Breast epithelium (tissue), 4 donors: ENCODE data around the gene SGPL1. TPM values are rescaled to one million over a fixed set of nuclear protein-coding genes. Genes with fewer than 3 reads are reported as not detected.

Source experiments
- DNase-seq, 2 donors: peaks; one replicate each; pipeline ENCODE4 v3.0.0-alpha.2; 2019; ENCODE audit warnings: low spot score in 2 of 2
- H3K27ac ChIP-seq, 2 donors: fragments of 200-600 bp; sonication (generic) in 1 of 2; one replicate each; pipeline ENCODE4 v1.5.1; 2016 to 2019; ENCODE audit warnings: mild to moderate bottlenecking in 1 of 2
- H3K27me3 ChIP-seq, 2 donors: fragments of 200-600 bp; sonication (generic) in 1 of 2; one replicate each; pipeline versions ENCODE4 v1.5.1 to v1.6.0; 2017 to 2019; ENCODE audit warnings: control low read depth in 1 of 2, mild to moderate bottlenecking in 1 of 2
- H3K36me3 ChIP-seq: fragments of 200-600 bp; one replicate; pipeline ENCODE4 v1.5.1; 2019
- H3K4me1 ChIP-seq, 2 donors: fragments of 200-600 bp; sonication (generic); one replicate each; pipeline ENCODE4 v1.5.1; 2016 to 2019; ENCODE audit warnings: control low read depth in 1 of 2
- H3K4me3 ChIP-seq, 3 donors: fragments of 200-600 bp; sonication (generic); 1 replicate in 2 of 3; 2 replicates in 1 of 3; pipeline ENCODE4 v1.5.1; 2016 to 2019; ENCODE audit warnings: mild to moderate bottlenecking in 3 of 3, moderate library complexity in 2 of 3
- H3K9me3 ChIP-seq, 2 donors: fragments of 200-600 bp; sonication (generic) in 1 of 2; one replicate each; pipeline ENCODE4 v1.5.1; 2016 to 2019; ENCODE audit warnings: control low read depth in 1 of 2
- POLR2A ChIP-seq: fragments of 450-650 bp; IDR thresholded peaks from one replicate; pipeline ENCODE4 v1.6.1; 2016; ENCODE audit warnings: antibody characterized with exemption, mild to moderate bottlenecking, moderate library complexity
- POLR2AphosphoS5 ChIP-seq, 3 donors: sonication (generic); formaldehyde crosslinking; IDR thresholded peaks; one replicate each; pipeline ENCODE4 v1.6.1; 2017; ENCODE audit warnings: antibody characterized with exemption in 3 of 3
- intact Hi-C: fragments of 100-400 bp; cut with DNase I; formaldehyde crosslinking; loops from one replicate; pipeline ENCODE4 v1.15.1; 2023; ENCODE audit warnings: low total_unique reads
- total RNA-seq, 3 donors: library from RNA; depleted of rRNA; stranded (reverse); fragments of >200 nt; gene quantifications; one replicate each; pipeline ENCODE4 v1.1.0, GENCODE V29; 2016
- TF ChIP-seq, protein P1 (sequence below), 3 donors: fragments of 450-650 bp; IDR thresholded peaks; one replicate each; pipeline ENCODE4 v1.5.1; 2016 to 2017; ENCODE audit warnings: antibody characterized with exemption in 3 of 3, mild to moderate bottlenecking in 3 of 3, moderate library complexity in 3 of 3

Gene SGPL1
- total RNA-seq, 3 donors from 2014 or later = 31.0 to 52.2 (median 36.4) TPM

DNA sequence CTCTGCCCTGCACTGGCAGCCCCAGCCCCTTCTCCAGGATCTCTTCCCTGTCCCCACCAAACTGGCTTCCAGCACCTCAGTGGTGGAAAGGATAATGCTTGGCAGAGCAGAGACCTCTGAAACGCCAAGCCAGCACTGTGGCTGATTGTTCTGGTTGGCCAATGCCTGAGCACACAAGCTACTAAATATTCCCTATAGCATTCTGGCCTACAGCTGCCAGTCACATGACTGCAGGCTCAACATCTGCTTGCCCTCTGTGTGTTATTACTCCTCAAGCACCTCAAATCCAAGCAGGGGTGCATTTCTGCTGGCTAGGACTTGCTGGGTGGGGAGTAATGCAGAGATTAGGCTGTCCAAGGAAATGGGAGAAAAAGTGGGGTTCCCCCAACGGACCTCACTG lies 36.7 kb upstream of the SGPL1 start:
- no peaks in the 10 kb centered on the region for H3K4me1 ChIP-seq
- H3K36me3 ChIP-seq = no peaks in the 10 kb centered on the region
- TF ChIP-seq POLR2AphosphoS5 (IDR thresholded peaks at IDR 0.05) = no peak
- no peak overlapping the region for H3K4me3 ChIP-seq
- H3K27ac ChIP-seq = no peak overlapping the region
- no peaks in the 10 kb centered on the region for H3K27me3 ChIP-seq
- no peaks in the 10 kb centered on the region for H3K9me3 ChIP-seq
- intact Hi-C loops = no loop called here
- DNase-seq = peak in 1 of 2 donors; percentile 6

DNA sequence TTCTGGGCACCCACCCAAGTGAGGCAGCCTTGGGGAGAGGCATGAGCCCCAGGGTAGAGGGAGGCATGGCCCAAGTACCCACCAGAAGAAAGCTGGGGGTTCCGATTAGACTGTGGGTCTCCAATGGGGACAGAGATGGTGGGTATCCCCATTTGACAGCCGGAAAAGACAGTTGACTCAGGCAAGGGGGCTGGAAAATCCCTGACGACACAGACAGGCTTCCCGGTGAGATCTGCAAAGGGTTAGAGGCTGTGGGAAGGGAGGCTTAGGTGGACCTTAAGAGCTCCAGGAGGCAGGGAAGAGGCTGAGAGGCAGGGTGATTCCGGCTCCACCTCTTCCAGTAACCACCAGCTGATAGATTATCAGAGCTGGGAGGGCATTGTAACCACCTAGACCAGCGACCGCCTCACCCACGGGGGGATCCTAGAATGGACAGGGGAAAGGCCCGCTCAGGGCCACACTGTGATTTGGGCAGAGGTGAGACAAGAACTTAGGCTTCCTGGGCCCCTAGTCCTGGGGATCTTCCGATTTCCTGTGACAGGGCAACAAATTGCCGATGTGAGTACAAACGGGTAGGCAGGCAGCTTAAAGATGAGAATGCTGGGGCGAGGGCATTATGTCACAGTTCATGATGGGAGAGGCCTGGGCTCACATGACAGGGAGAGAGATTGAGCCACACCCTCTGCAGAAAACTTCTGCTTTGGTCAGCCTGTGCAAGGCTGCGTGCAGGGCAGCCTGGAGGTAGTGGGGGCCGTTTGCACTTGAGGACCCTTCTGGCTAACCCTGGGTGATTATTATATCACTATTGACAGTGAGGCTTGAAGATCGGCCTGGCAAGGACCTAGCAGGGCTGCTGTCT lies 36.0 kb upstream of the SGPL1 start:
- intact Hi-C loops = loop anchor here (5.0 kb wide), 1 partner anchor 962 kb away; no protein-coding TSS in a partner anchor
- H3K4me3 ChIP-seq = no peak overlapping the region
- DNase-seq = no peak
- H3K27ac ChIP-seq = no peak overlapping the region
- H3K4me1 ChIP-seq = no peaks in the 10 kb centered on the region
- TF ChIP-seq, protein P1, sequence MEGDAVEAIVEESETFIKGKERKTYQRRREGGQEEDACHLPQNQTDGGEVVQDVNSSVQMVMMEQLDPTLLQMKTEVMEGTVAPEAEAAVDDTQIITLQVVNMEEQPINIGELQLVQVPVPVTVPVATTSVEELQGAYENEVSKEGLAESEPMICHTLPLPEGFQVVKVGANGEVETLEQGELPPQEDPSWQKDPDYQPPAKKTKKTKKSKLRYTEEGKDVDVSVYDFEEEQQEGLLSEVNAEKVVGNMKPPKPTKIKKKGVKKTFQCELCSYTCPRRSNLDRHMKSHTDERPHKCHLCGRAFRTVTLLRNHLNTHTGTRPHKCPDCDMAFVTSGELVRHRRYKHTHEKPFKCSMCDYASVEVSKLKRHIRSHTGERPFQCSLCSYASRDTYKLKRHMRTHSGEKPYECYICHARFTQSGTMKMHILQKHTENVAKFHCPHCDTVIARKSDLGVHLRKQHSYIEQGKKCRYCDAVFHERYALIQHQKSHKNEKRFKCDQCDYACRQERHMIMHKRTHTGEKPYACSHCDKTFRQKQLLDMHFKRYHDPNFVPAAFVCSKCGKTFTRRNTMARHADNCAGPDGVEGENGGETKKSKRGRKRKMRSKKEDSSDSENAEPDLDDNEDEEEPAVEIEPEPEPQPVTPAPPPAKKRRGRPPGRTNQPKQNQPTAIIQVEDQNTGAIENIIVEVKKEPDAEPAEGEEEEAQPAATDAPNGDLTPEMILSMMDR (IDR thresholded peaks at IDR 0.05) = no peak
- no peak for TF ChIP-seq POLR2AphosphoS5 (IDR thresholded peaks at IDR 0.05)
- no peak for TF ChIP-seq POLR2A
- no peaks in the 10 kb centered on the region for H3K9me3 ChIP-seq
- no peaks in the 10 kb centered on the region for H3K27me3 ChIP-seq
- no peaks in the 10 kb centered on the region for H3K36me3 ChIP-seq

DNA sequence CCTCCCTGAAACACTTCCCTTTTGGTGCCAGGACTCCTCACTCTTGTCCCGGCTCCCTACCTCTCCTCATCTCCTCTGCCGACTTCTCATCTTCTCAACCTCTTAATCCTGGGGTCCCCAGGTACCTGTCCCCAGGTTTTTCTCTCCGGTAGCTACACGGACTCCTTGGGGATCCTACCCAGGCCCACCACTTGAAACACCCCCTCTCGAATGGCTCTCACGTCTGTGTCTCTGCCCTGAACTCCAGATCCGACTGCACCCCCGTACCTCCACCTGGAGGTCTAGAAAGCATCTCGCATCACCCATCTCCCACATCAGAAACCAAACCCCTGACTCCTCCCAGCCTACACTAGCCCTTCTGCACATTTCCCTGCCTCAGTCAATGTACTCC lies 35.4 kb upstream of the SGPL1 start:
- intact Hi-C loops = loop anchor here (5.0 kb wide), 1 partner anchor 963 kb away; no protein-coding TSS in a partner anchor

DNA sequence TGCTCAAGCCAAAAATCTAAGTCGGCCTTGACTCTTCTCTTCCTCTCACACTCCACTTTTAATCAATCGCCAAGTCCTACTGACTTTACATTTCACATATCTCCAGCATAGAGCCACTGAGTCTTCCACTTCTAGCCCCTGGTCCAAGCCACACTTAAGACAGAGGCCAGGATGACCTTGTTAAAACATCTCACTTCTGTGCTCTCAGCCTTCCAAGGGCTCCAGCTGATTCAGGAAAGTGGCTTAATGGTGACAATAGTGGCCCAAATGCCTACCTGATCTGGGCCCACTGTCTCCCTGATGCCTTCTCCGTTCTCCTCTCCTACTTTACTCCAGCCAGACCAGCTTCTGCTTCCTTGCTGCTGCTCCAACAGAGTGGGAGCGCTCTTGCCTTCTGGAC lies 35.0 kb upstream of the SGPL1 start:
- DNase-seq = no peak
- intact Hi-C loops = loop anchor here (5.0 kb wide), 1 partner anchor 963 kb away; no protein-coding TSS in a partner anchor
- no peak overlapping the region for H3K4me3 ChIP-seq
- H3K4me1 ChIP-seq = no peaks in the 10 kb centered on the region
- no peaks in the 10 kb centered on the region for H3K9me3 ChIP-seq
- peaks cover 0 to 4% of the 10 kb centered on the region in 2 donors for H3K27me3 ChIP-seq
- no peaks in the 10 kb centered on the region for H3K36me3 ChIP-seq
- no peak overlapping the region for H3K27ac ChIP-seq
- TF ChIP-seq POLR2A (no peak), POLR2AphosphoS5 (IDR thresholded peaks at IDR 0.05) (no peak)
- TF ChIP-seq, protein P1 (IDR thresholded peaks at IDR 0.05) = no peak

More for the DNA sequence above, 35.4 kb upstream of the SGPL1 start:
- no peaks in the 10 kb centered on the region for H3K36me3 ChIP-seq
- no peaks in the 10 kb centered on the region for H3K9me3 ChIP-seq
- H3K4me1 ChIP-seq = no peaks in the 10 kb centered on the region
- H3K27ac ChIP-seq = no peak overlapping the region
- TF ChIP-seq, protein P1 (IDR thresholded peaks at IDR 0.05) = no peak
- TF ChIP-seq POLR2AphosphoS5 (IDR thresholded peaks at IDR 0.05) = no peak
- no peak for TF ChIP-seq POLR2A
- DNase-seq = peak in 1 of 2 donors; percentile 10
- H3K4me3 ChIP-seq = no peak overlapping the region
- peaks cover 0 to 3% of the 10 kb centered on the region in 2 donors for H3K27me3 ChIP-seq

DNA sequence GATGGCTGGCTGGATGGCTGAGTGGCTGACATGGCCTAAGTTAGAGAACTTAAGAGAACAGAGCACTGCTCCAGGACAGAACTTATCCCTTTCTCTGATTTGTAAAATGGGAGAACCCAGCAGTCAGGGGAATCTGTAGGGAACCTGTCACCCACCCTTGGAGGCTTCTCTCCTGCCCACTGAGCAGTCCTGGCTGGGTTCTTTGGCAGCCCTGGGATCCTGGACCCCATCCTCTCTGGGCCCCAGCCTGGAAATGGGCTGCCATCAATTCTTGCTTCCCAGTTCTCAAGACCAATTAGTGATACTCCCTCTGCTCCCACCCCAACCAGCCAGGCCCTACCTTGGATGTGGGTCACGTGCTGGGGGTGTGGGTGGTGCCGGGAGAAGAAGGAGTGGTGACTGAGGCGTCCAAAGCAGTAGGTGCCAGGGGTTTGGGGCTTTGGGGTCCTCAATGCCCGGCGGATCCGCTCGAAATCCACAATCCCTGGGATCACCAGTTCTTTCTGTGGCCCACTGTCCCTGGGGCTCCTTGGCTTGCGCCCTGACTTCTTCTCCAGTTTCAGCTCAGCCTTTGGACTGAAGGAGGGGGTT lies 34.2 kb upstream of the SGPL1 start:
- H3K9me3 ChIP-seq = no peaks in the 10 kb centered on the region
- no peak overlapping the region for H3K27ac ChIP-seq
- DNase-seq = peak in 1 of 2 donors; percentile 13
- TF ChIP-seq, protein P1 (IDR thresholded peaks at IDR 0.05) = no peak
- TF ChIP-seq POLR2A (no peak), POLR2AphosphoS5 (IDR thresholded peaks at IDR 0.05) (no peak)
- H3K27me3 ChIP-seq = peaks cover 0 to 4% of the 10 kb centered on the region in 2 donors
- no peak overlapping the region for H3K4me3 ChIP-seq
- intact Hi-C loops = loop anchor here (5.0 kb wide), 1 partner anchor 964 kb away; no protein-coding TSS in a partner anchor
- H3K4me1 ChIP-seq = no peaks in the 10 kb centered on the region
- H3K36me3 ChIP-seq = no peaks in the 10 kb centered on the region
